ENCODE results near the gene NR4A2. TPM values are rescaled to one million over a fixed set of nuclear protein-coding genes. Genes with fewer than 3 reads are reported as not detected.

NR4A2 gene
- total and polyA plus RNA-seq, 7 donors = 1.8 to 11.3 (median 2.6) TPM

- intact Hi-C loops (cut with DNase I) = no loop called here
Measured at GRCh38 chr2:156279446-156280150, 52.9 kb downstream of the NR4A2 start.

More at GRCh38 chr2:156279446-156280150, 52.9 kb downstream of the NR4A2 start:
- H3K9me3 ChIP-seq = no peaks in the 10 kb centered on the region
- DNase-seq = no peak
- TF ChIP-seq CTCF (IDR thresholded peaks at IDR 0.05) = no peak
- no peak for TF ChIP-seq POLR2A (IDR thresholded peaks at IDR 0.05)
- no peak for TF ChIP-seq POLR2AphosphoS5 (IDR thresholded peaks at IDR 0.05)
- TF ChIP-seq EP300 (IDR thresholded peaks at IDR 0.05) = no peak
- no peak overlapping the region for H3K4me3 ChIP-seq
- no peaks in the 10 kb centered on the region for H3K4me1 ChIP-seq
- H3K36me3 ChIP-seq = no peaks in the 10 kb centered on the region
- WGBS, 2 donors = 83 to 90% methylated on average over 5 of the region's 5 CpGs
- no peak overlapping the region for H3K27ac ChIP-seq
- H3K27me3 ChIP-seq = no peaks in the 10 kb centered on the region

Other genes with a start within 250 kb of the NR4A2 start
- gene GPD2, start 103.7 kb upstream of the NR4A2 start, total RNA-seq = 10 to 100 TPM; 15.0 to 44.6 (median 17.9) TPM
- 10 to 100 TPM; 13.2 to 16.4 (median 15.4) TPM for gene GPD2, start 103.7 kb upstream of the NR4A2 start, polyA plus RNA-seq